Left kidney (tissue), 2 donors: ENCODE results near the gene GSDME. TPM values are rescaled to one million over a fixed set of nuclear protein-coding genes. Genes with fewer than 3 reads are reported as not detected.

Source experiments
- DNase-seq: peaks from one replicate; pipeline ENCODE4 v3.0.0-alpha.2; 2013
- polyA plus RNA-seq: library from polyadenylated mRNA; unstranded; fragments of 120-200 nt; gene quantifications from one replicate; pipeline ENCODE4 v1.2.1, GENCODE V29; 2013; ENCODE audit not compliant: insufficient read length

Gene GSDME
- polyA plus RNA-seq, 1 donor: 16.5 TPM

GRCh38 chr7:24652251-24652939, 104.9 kb downstream of the GSDME start:
- no peak for DNase-seq

Other genes starting within 250 kb of the GSDME start
- gene PALS2, start 184.0 kb downstream of the GSDME start, polyA plus RNA-seq: 14.8 TPM
- 27.6 TPM for gene OSBPL3, start 222.7 kb upstream of the GSDME start, polyA plus RNA-seq